Thyroid gland (tissue), 4 donors: Measurements from ENCODE around the gene DMD. TPM values are rescaled to one million over a fixed set of nuclear protein-coding genes. Genes with fewer than 3 reads are reported as not detected.

Experiments
- DNase-seq, 2 donors: peaks; one replicate each; pipeline ENCODE4 v3.0.0-alpha.2; 2019
- H3K27ac ChIP-seq, 3 donors: fragments of 200-600 bp; sonication (generic); 1 replicate in 2 of 3; 2 replicates in 1 of 3; pipeline ENCODE4 v1.5.1; 2016 to 2019; ENCODE audit warnings: mild to moderate bottlenecking in 1 of 3, moderate library complexity in 1 of 3
- H3K27me3 ChIP-seq: fragments of 200-600 bp; sonication (generic); one replicate; pipeline ENCODE4 v1.5.1; 2019
- H3K36me3 ChIP-seq, 2 donors: fragments of 200-600 bp; sonication (generic); one replicate each; pipeline ENCODE4 v1.5.1; 2016 to 2019
- H3K4me1 ChIP-seq, 2 donors: fragments of 200-600 bp; sonication (generic); one replicate each; pipeline ENCODE4 v1.5.1; 2017 to 2019
- H3K4me3 ChIP-seq, 3 donors: fragments of 200-600 bp; sonication (generic); replicated peaks in 1 of 3; 1 replicate in 2 of 3; 2 replicates in 1 of 3; pipeline ENCODE4 v1.5.1; 2016; ENCODE audit warnings: mild to moderate bottlenecking in 1 of 3
- H3K9me3 ChIP-seq: fragments of 200-600 bp; sonication (generic); one replicate; pipeline ENCODE4 v1.5.1; 2017
- POLR2A ChIP-seq, 2 donors: fragments of 450-650 bp; IDR thresholded peaks; one replicate each; pipeline ENCODE4 v1.6.1; 2017; ENCODE audit warnings: antibody characterized with exemption in 2 of 2, mild to moderate bottlenecking in 2 of 2, moderate library complexity in 1 of 2
- WGBS, 2 donors: methylation state at CpG; one replicate each; pipeline ENCODE4 v1.1.5; 2017; 5-methylcytosine and 5-hydroxymethylcytosine counted together
- intact Hi-C: fragments of 100-400 bp; cut with DNase I; formaldehyde crosslinking; loops from one replicate; pipeline ENCODE4 v1.15.1; 2023
- total RNA-seq, 4 donors: library from RNA; depleted of rRNA; stranded (reverse); fragments of >200 nt; gene quantifications; one replicate each; pipeline ENCODE4 v1.2.3, GENCODE V29; 2016
- TF ChIP-seq, protein P1 (sequence below), 6 experiments: fragments of 200-600 bp in 3 of 6; fragments of 450-650 bp in 3 of 6; sonication (generic) in 3 of 6; IDR thresholded peaks; one replicate each; pipeline ENCODE4 v1.5.1; 2016 to 2019; ENCODE audit warnings: antibody characterized with exemption in 6 of 6, mild to moderate bottlenecking in 2 of 6, inconsistent platforms in 1 of 6, moderate library complexity in 1 of 6

DMD gene
- total RNA-seq, 4 donors from 2014 or later = 16.5 to 24.0 (median 21.7) TPM

DNA sequence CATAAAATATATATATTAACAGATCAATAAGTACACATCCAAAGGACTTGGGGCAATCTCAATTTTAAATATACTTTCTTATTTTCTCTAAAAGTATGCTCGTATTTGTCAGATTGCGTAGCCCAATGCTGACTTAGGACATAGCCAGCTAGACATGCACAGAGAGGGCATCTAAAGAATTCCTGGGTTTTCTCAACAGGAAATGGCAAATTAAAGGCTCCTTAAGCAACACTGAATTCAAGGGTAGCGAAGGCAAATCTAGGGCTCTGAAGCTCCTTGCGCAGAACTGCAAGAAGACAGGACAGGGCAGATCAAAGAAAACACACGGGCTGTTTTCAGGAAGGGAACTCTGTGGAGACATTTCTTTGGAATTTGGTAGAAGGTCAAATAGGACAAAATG lies 2044.9 kb downstream of the DMD start:
- 95 to 96% methylated on average over 5 of the region's 5 CpGs for WGBS, 2 donors
- no peak for DNase-seq
- no peaks in the 10 kb centered on the region for H3K36me3 ChIP-seq
- H3K27ac ChIP-seq = no peak overlapping the region
- H3K9me3 ChIP-seq = no peaks in the 10 kb centered on the region
- no peaks in the 10 kb centered on the region for H3K27me3 ChIP-seq
- intact Hi-C loops = no loop called here
- no peak overlapping the region for H3K4me3 ChIP-seq
- no peaks in the 10 kb centered on the region for H3K4me1 ChIP-seq
- TF ChIP-seq POLR2A (IDR thresholded peaks at IDR 0.05) = no peak
- TF ChIP-seq, protein P1, sequence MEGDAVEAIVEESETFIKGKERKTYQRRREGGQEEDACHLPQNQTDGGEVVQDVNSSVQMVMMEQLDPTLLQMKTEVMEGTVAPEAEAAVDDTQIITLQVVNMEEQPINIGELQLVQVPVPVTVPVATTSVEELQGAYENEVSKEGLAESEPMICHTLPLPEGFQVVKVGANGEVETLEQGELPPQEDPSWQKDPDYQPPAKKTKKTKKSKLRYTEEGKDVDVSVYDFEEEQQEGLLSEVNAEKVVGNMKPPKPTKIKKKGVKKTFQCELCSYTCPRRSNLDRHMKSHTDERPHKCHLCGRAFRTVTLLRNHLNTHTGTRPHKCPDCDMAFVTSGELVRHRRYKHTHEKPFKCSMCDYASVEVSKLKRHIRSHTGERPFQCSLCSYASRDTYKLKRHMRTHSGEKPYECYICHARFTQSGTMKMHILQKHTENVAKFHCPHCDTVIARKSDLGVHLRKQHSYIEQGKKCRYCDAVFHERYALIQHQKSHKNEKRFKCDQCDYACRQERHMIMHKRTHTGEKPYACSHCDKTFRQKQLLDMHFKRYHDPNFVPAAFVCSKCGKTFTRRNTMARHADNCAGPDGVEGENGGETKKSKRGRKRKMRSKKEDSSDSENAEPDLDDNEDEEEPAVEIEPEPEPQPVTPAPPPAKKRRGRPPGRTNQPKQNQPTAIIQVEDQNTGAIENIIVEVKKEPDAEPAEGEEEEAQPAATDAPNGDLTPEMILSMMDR (IDR thresholded peaks at IDR 0.05) = no peak

DNA sequence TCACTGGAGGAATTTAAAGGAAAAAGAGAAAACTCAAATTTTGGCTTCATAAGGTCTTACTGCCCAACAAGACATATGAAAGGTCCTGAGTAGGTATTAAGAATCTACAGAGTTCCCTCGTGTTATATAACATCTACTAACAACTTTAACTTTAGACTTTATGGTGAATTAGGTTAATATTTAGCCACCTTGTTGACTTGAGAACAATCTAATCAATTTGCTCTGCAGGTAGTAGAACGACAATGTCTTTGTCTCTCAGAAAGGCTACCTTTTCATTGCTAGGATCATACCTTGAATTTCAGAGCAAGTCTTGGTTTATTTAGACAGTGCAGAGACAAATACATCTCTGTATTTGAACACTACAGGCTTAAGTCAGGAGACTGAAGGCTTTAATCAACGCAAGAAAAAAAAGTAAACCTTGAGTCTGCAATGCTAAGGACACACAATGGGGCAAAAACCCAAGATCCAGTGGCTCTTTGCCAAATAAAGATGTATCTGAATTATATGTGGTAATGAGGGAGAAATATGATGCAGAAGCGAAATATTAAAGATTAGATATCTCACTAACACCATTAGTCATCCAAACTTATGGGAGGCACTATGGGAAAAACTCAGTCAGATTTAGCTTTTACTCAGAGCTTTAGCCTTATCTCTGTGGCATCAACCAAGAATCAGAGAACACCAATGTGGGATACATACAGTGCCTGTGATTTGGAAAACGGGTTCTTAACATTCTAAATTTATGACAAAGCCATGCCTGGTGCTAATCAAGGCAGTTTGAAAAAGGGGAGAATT lies 2045.9 kb downstream of the DMD start:
- TF ChIP-seq POLR2A (IDR thresholded peaks at IDR 0.05) = no peak
- Histone ChIP-seq H3K9me3 (no peaks in the 10 kb centered on the region), H3K27ac (no peak overlapping the region), H3K4me1 (no peaks in the 10 kb centered on the region), H3K27me3 (no peaks in the 10 kb centered on the region), H3K36me3 (no peaks in the 10 kb centered on the region), H3K4me3 (no peak overlapping the region)
- intact Hi-C loops = no loop called here
- 63 to 66% methylated on average over 5 of the region's 5 CpGs for WGBS, 2 donors
- no peak for DNase-seq

DNA sequence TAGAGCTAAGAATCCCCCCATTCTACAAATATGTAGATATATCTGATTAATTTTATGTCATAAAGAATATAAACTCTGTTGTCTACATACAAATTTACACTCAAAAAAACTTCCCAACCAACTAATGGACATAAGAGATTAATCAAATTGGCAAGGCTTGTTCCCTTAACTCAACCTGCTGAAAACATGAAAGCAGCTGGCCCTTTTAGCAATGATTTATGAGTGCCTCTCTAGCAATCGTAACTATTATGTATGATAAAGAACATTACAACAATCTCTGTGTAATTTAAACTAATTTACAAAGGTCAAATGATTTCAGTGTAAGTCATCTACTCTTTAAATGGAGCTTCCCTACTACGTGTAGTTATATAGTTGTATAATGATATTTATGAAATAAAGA lies 2056.4 kb downstream of the DMD start:
- no peak for DNase-seq
- TF ChIP-seq POLR2A (IDR thresholded peaks at IDR 0.05) = no peak
- TF ChIP-seq, protein P1 (IDR thresholded peaks at IDR 0.05) = no peak
- H3K4me1 ChIP-seq = no peaks in the 10 kb centered on the region
- H3K27ac ChIP-seq = no peak overlapping the region
- no peak overlapping the region for H3K4me3 ChIP-seq
- no peaks in the 10 kb centered on the region for H3K36me3 ChIP-seq
- no peaks in the 10 kb centered on the region for H3K9me3 ChIP-seq
- WGBS, 2 donors = 85 to 89% methylated on average over 2 of the region's 2 CpGs
- intact Hi-C loops = no loop called here
- no peaks in the 10 kb centered on the region for H3K27me3 ChIP-seq

DNA sequence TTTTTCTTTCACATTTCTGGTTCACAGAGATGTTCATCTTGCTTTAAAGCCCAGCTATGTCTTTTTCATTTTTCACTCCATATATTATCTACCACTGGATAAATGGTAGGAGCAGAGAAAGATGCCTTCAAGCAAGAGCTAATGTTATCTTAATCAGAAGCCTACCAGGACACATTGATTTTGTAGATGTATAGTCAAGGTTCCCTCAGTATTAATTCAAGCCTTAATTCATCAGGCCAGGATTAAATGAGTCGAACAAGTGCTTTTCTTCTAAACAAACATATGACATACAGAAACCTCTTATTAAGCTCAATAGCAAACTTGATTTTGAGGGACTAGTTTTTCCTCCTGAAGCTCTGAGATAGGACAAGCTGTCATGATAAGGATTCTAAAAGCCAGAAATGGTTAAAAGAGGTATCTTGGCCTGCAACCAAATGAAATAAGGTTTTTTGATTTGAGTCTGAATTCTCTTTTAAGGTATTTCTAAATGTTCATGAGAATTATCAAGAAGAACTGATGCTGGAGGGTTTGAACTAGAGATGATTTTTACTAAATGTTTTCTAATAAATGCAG lies 2057.8 kb downstream of the DMD start:
- DNase-seq = no peak
- TF ChIP-seq, protein P1 (IDR thresholded peaks at IDR 0.05) = no peak
- TF ChIP-seq POLR2A (IDR thresholded peaks at IDR 0.05) = no peak
- Histone ChIP-seq H3K27me3 (no peaks in the 10 kb centered on the region), H3K36me3 (no peaks in the 10 kb centered on the region), H3K9me3 (no peaks in the 10 kb centered on the region), H3K27ac (no peak overlapping the region), H3K4me1 (no peaks in the 10 kb centered on the region), H3K4me3 (no peak overlapping the region)
- 58 to 71% methylated on average over 1 of the region's 1 CpG for WGBS, 2 donors
- intact Hi-C loops = no loop called here

DNA sequence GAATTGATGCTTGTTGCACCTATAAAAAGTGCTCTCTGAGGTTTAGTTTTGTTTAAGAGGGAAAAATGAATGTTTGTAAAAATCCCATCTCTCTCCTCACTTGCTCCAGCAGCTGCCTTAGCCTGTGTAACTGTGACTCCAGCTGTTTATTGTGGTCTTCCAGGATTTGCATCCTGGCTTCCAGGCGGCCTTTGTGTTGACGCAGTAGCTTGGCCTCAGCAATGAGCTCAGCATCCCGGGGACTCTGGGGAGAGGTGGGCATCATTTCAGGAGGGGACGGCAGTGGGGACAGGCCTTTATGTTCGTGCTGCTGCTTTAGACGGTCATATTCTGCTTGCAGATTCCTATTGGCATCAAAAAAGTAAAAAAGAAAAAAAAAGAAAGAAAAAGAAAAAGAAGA lies 2064.2 kb downstream of the DMD start:
- TF ChIP-seq POLR2A (IDR thresholded peaks at IDR 0.05) = no peak
- TF ChIP-seq, protein P1 (IDR thresholded peaks at IDR 0.05) = no peak
- intact Hi-C loops = no loop called here
- 84 to 98% methylated on average over 5 to 6 of the region's 6 CpGs for WGBS, 2 donors

More for the DNA sequence above, 2064.2 kb downstream of the DMD start:
- Histone ChIP-seq H3K9me3 (no peaks in the 10 kb centered on the region), H3K36me3 (no peaks in the 10 kb centered on the region), H3K4me1 (no peaks in the 10 kb centered on the region), H3K27ac (no peak overlapping the region), H3K27me3 (no peaks in the 10 kb centered on the region), H3K4me3 (no peak overlapping the region)
- no peak for DNase-seq
